Smooth muscle cell of the brain vasculature (primary cell): ENCODE data around the gene COL9A3.

Experiments used
- DNase-seq: peaks from one replicate; pipeline ENCODE4 v3.0.0-alpha.2; 2012; ENCODE audit warnings: low read depth, low spot score

The COL9A3 gene

DNA sequence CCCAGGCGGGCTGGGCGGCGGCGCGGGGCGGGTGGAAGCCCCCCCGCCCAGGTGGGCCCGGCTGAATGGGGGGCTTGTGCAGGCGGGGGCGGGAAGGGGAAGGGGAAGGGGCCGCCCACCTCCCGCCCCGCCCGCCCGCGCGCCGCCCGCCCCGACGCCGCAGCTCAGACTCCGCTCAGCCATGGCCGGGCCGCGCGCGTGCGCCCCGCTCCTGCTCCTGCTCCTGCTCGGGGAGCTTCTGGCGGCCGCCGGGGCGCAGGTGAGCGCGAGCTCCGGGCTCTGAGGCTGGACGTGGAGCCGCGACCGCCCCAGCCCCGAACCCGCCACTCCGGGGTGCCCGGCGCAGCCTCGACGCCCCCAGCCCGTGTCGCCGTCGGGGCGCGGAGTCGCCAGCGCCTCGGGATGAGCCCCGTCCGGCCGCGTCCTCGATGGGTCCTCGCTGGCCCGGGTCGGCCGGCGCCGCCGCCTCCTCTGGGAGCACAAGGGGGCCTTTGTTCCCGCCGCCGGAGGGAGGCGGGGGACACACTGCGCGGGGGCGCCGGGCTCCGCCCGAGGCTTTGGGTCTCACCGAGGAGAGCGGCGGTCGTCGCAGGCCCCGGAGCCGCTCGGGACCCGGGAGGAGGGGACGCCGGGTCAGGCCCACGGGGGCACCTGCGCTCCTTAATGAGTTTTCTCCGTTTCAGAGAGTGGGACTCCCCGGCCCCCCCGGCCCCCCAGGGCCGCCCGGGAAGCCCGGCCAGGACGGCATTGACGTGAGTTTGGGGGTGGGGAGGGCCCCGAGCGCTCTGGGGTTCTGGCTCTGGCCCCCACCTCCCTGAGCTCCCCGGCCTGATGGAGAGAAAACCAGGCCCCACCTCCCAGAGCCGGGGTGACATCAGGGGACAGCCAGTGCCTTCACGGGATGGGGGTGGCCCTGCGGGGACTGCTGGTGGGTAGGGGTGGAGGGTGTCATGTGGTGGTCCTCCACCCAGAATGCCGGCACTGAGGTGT lies at the start of gene COL9A3:
TSS of gene COL9A3 (plus strand) at position 167 of the 990 bp plus-strand sequence. CDS start at position 182, 15 bp downstream.
- DNase-seq, result no peak

DNA sequence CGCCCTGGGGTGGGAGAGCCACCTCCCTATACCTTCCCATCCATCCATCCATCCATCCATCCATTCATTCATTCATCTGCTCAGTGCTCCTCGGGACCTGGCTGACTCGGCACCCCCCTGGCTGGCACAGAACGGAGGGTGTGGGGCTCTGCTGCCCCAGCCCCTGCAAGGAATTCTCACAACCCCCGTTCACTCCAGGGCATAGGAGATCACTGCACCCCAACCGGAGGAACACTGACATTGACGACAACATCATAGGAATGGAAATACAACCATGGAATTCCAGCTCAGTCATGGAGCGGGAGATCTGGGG lies 48.7 kb upstream of the COL9A3 start:
- DNase-seq, result no peak

DNA sequence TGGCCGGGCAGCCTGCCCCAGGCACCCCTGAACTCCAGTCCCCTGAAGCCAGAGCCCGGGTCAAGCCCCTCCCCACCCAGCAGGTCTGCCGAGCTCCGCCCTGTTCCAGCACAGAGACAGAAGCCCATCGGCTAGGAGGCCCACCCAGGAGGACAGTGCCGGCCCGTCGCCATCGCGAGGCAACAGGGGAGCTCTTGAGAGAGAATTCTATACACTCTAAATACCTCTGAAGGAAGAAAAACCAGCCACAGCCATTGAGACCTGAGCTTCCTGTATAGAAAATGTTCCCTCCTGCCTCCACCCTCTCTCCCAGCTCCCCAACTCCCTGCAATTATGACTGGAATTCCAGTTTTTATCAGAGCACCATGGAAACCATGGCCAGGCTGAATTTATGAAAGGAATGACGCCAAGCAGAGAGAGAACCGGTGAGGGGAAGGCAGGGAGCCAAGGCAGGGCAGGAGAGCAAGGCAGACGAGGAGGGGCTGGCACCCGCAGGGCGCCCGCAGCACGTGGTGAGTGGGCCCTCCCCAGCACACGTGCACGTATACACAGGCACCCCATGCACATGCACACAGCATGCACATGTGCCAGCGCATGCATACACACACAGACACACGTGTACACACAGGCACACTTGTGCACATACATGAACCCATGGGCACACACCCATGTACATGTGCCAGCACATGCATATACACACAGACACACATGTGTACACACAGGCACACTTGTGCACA lies 48.1 kb upstream of the COL9A3 start:
- DNase-seq, result no peak

DNA sequence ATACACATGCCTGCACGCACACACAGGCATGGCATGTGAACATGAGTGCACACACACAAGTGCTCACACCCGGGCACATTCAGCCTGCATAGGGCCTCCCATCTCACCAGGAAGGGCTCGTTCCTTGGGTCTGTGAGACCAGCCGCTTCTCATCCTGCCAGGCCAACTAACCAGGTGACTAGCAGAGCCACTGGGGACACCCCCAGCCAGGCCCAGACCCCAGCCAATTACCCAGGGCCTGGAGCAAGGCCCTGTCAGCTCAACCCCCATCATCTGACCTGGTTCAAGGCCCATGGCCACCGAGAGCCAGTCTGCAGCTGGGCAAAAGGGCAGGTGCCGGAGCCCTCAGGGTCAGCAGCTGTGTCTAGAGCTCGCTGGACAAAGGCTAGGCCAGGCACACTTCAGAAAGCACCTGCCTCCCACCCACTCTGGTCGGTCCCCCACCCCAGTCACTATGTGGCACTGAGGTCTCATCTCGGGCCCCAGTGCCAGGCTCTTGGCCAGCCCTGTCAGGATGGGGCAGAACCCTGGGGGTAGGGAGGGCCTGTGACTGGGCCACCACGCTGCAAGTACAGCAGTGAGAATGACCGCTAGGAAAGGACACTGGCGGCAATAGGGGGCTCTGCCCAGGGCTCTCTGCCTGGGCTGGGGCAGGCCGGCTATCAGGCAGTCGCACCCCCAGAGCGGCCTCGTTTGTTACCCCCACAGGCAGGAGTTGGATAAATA lies 47.3 kb upstream of the COL9A3 start:
- no peak for DNase-seq

DNA sequence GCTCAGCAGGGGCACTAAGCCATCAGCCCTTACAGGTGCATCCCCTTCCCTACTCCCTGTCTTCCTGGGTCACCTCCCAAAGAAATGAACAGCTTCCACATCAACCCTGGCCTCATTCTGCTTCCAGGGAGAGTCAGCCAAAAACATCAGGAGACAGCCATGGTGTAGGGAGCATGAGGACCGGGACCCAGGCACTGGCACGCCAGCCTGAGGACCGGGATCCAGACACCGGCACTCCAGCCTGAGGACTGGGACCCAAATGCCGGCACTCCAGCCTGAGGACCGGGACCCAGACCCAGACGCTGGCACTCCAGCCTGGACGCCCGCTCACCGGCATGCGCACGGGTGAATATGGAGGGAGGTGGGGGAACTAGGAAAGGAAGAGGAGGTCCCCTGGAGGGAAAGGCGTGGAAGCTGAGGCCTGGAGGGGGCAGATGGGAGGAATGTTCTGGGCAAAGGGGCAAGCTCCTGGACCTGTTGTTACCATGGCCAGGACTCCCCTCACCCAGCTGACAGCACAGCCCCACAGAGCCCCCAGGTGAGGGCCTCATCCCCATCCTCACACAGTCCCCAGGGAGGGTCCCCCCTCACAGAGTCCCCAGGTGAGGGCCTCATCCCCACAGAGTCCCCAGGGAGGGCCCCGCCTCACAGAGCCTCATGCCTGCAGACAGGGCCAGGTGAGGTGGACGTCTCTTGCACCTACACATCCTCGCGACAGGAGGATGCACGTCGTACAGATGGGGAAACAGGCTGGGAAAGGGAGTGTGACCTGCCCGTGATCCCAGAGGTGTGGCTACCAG lies 46.5 kb upstream of the COL9A3 start:
- DNase-seq, result no peak

DNA sequence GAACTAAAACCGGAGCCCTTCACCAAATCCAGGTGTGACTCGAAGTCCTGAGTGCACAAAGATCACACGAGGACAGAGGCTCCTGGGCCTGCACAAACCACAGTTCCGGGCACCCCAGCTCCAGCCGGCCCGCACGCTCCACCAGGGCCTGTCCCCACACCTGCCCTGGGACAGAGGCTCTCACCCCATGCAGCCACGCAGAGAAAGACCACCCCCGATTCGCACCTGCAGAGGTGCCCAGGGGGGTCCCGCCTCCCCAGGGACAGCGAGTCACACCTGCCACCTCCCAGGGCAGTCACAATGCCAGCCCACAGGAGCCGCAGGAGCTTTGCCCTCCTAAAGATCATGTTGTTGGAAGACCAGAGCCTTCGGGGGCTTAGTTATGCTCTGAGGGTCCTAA lies 45.9 kb upstream of the COL9A3 start:
- no peak for DNase-seq

DNA sequence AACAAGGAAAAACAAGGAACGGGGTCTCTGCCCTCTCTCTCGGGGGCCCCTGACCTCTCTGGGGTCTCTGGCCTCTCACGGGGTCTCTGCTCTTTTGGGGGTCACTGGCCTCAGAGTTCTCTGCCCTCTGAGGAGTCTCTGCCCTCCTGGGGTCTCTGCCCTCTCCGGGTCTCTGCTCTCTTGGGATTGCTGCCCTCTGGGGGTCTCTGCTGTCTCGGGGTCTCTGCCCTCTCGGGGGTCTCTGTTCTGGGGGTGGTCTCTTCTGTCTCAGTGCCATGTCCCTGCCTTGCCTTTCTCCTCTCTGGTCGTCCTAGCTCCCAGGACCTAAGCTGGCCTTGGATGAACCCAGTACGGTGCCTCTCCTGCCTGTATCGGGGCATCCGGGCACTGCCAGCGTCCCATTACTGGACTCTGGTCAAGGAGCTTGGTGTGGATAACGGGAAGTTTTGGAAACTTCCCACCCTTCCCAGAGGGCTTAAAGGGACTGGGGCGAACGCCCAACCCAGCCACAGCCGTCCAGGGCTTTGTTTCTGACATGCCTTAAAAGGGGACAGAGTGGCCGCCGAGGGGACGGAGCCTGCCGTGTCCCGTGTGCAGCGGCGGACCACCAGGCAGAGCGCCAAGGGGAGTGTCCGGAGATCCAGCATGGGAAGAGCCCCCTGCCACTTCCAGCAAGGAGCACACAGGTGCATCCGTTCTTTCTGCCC lies 45.3 kb upstream of the COL9A3 start:
- no peak for DNase-seq

DNA sequence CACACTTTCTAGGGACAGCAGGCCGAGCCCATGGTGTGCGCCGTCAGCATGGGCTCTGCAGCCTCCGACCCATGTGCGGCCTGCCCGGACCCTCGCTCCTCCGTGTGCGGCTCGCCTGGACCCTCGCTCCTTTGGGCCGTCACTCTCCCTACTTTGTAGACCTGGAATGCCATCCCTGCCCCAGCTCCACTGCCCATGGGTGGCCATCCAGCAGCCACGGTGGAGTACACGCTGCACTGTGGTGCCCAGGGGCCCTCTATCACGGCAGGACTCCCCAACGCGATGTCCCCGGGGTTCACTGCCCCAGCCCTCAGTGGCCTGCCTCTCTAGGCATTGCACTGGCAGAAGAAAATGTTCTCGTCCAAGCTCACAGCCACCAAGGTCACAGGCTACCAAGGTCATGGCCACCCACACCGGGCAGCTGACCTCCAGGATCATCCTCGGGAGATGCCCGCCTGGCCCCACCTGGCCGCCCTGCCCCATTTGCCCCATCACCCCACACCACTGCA lies 44.7 kb upstream of the COL9A3 start:
- DNase-seq, result no peak

DNA sequence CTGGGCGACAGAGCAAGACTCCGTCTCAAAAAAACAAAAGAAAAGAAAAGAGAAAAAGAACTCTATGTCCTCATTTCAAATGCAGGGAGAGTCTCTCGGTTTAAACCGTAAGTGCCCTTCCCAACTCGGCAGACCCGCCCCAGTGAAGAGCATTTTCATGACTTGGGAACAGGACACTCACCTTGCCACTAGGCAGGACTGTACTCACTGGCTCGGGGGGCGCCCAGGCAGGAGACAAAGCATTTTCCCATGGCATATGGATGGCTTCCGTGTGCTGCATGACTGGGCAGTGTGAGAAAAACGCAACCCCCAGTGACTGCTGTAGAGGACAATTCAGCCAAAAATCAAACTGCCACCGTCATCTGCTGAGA lies 44.2 kb upstream of the COL9A3 start:
- DNase-seq, result no peak

DNA sequence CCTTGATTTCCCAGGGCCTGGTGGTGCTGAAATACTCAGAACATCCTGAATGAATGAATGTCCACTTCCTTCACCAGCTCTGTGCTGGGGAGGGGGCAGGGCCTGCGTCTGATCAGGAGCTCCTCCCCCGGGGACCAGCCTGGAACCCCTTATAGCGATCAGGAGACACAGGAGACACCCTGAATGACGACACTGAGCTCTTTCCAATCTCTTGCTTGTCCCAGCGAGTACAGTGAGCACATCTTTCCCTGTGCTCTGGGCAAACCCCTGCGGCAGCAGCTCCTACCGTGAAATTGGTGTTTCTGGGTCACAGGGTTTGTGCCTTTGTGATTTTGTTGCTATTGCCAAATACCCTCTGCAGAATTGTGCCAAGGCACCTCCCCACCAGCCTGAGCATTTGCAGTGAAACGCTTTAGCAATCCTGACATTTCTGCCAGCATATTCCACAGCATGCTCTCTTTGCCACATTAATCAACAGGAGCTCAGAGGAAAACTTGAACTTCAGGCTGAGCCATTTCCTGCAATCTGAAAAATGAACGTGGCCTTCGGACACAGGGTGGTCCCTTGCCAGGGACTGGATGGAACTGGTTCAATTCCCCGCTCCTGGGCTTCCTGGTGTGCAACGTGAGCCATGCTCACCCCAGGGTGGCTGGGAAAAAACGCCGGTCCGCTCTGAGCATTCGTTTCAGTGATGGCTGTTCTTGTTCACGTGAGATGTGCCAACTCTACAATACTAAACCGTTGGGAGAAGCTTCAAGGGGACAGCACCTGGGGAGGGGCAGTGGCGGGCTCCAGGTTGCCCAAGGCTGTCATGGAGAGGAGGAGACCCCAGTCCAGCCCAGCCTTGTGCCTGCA lies 43.6 kb upstream of the COL9A3 start:
- DNase-seq, result no peak

DNA sequence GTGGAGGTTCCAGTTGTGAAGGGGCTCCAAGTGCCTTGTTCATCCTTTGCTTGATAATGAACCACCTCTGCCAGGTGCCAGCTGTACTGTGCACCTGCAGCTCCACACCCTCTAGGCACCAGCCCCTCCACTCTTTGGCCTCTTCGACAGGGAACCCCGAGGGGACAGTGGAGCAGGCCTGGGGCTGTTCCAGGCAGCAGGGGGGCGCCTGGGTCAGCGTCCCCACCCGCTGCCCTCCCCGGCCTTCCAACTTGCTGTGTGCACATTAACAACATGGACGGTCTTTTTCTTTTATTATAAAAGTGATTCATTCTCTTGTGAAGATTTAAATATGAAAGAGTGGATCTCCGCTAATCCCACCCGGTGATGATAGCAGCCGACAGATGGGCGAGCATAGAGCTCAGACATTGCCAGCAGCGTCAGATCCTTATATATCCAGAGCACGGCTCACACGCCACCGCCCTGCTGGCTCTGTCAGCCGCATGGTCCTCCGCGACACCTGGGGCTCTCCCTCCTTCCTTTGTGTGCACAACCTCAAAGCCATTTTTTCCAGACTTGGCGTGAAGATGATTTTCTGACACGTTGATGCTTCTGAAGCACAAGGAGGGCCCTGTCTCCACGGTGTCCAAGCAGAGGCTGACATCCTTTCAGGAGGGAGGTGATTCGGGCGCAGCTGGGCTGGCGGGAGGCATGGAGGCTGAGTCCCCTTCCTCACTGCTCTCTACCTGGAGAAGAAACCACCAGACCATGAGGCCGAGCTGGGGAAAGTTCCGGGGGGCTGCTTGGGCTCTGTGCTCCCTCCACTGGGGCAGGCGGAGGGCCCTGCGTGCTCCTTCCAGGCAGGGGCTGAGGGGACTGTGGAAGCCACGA lies 42.8 kb upstream of the COL9A3 start:
- no peak for DNase-seq

DNA sequence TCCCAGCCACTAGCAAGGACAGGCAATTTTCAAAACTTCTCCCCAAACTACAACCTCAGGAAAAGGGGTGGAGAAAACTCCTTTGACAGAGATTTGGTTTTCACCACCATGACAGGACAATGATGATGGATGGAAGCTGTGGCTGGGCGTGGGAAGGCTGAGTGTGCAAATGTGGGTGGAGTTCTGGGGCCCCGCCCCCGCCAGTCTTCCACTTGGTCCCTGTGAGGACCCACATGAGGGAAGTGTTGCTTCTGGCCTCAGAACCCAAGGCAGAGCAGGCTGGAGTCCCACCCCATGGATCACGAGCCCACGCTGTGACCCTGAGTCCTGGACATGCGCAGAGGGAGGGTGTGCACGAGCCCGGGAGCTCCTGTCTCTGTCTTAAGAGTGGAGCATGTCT lies 42.1 kb upstream of the COL9A3 start:
- no peak for DNase-seq

DNA sequence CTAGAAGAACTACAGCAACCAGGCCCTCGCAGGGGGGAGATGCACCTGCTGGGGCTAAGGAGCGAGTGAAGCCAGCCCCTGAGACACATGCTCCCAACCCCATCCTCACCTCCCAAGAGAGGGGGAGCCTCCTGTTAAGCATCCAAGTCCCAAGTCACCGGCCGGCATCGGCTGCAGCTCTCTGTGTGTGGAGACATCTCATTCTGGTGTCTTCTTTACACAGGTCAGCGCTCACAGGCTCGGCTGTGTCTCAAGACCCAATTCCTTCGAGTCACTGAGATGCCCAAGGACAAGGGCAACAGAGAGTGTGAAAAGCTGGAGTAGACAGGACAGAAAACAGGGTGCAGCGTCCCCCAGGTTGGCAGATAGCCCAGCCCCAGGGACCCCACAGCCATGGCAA lies 41.6 kb upstream of the COL9A3 start:
- DNase-seq, result no peak

DNA sequence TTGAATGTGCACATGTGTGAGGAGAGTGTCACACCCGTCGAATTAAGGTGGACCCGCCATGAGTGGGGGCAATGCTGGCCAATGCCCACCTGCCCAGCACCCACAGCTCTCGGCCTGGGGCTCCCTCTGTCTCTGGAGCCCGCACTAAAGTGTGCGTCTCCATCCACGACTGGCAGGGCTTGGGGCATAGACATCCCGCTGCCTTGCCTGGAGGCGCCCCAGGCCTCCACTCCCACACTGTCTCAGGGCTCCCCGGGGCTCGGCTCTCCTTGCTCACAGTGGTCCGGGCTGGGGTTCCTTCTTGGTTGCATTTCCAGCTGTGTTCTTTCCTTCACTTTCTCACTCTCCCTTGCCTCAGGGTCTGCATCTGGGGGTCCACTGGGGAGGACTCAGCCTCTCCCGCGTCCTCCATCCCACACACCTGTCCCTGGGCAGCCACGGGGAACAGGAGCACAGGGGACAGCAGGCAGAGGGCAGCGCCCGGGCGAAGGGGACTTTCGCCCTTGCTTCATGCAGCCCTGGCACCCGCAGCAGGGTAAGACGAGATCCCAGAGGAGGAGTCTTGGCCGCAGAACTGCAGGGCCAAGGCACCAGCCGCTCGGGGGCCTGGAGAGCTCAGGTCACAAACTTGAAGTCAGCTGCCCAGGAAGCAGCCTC lies 40.7 kb upstream of the COL9A3 start:
- DNase-seq, result no peak

DNA sequence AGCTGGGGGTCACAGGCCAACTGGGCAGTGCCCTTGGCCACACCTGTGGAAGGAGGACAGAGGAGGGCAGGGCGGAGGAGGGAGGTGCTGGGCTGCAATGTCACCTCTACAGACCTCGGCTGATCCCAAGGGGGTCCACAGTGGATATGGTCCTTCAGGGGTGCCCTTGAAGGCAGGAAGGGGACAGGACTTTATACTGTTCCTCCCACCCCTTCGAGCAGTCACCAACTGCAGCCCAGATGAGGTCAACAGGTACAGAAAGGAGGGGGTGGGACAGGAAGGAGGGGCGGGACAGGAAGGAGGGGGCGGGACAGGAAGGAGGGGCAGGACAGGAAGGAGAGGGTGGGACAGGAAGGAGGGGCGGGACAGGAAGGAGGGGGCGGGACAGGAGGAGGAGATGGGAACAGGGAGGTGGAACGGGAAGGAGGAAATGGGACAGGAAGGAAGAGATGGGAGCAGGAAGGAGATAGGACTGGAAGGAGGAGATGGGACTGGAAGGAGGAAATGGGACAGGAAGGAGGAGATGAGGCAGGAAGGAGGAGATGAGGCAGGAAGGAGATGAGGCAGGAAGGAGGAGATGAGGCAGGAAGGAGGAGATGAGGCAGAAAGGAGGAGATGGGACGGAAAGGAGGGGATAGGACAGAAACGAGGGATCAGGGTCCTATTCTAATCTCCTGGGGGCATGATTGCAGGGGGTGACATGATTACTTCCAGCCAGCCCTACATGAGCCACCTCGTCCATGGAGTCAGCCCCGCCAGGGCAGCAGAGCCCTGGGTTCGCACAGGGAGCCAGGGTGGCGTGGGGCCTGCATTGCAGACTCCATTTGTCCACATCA lies 39.9 kb upstream of the COL9A3 start:
- DNase-seq, result no peak

DNA sequence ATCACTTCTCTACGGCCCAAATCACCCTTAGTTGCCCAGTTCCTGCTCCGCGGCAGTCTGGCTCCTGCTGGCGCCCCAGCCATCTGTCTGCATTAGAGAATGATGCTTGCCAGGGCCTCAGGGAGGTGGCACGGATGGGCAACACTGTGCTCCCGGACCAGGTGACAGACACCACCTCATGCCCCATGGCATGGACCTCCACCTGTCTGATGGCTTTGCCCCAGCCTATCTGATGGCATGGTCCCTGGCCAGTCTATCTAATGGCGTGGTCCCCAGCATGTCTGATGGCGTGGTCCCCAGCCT lies 39.4 kb upstream of the COL9A3 start:
- DNase-seq, result no peak

DNA sequence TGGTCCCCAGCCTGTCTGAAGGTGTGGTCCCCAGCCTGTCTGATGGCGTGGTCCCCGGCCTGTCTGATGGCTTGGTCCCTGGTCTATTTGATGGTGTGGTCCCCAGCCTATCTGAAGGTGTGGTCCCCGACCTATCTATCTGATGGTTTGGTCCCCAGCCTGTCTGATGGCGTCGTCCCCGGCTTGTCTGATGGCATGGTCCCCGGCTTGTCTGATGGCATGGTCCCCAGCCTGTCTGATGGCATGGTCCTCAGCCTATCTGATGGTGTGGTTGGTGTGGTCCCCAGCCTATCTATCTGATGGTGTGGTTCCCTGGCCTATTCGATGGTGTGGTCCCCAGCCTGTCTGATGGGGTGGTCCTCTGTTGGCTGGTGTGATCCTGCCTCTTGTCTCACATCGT lies 38.8 kb upstream of the COL9A3 start:
- DNase-seq, result no peak
